Renal cortex interstitium (tissue), 11 donors: ENCODE data around the gene SSNA1. TPM values are rescaled to one million over a fixed set of nuclear protein-coding genes. Genes with fewer than 3 reads are reported as not detected.
"Not testable (repeated sequence)": the region's sequence is repeated elsewhere in the genome, so short reads cannot be mapped to it uniquely, and the experiment has no call there.

ENCODE experiments used
- DNase-seq, 11 donors: peaks; one replicate each; pipeline ENCODE4 v3.0.0-alpha.2; 2013; ENCODE audit warnings: low read depth in 9 of 11, low spot score in 4 of 11; ENCODE audit errors: extremely low read depth in 1 of 11
- polyA plus RNA-seq, 3 donors: library from polyadenylated mRNA; unstranded; fragments of 120-200 nt; gene quantifications; one replicate each; pipeline ENCODE4 v1.2.1, GENCODE V29; 2013; ENCODE audit not compliant: insufficient read length in 3 of 3

The SSNA1 gene
- polyA plus RNA-seq, 3 donors, result 36.9 to 62.9 (median 49.8) TPM

GRCh38 chr9:137233143-137233980 is 44.9 kb downstream of the SSNA1 start:
- no peak for DNase-seq

- no peak for DNase-seq
These were observed 45.7 kb downstream of the SSNA1 start for GRCh38 chr9:137234055-137234697.

- DNase-seq, result no peak
These were observed 46.4 kb downstream of the SSNA1 start for GRCh38 chr9:137234758-137235423.

- no peak for DNase-seq
These were observed 47.2 kb downstream of the SSNA1 start for GRCh38 chr9:137235424-137236237.

GRCh38 chr9:137236238-137236935 is 47.9 kb downstream of the SSNA1 start:
- DNase-seq, result peak in 8 of 11 donors; percentile 59 to 86 (median 76)

GRCh38 chr9:137236936-137237421 is 48.5 kb downstream of the SSNA1 start:
- no peak for DNase-seq

GRCh38 chr9:137237759-137238726 is 49.6 kb downstream of the SSNA1 start:
- no peak for DNase-seq

GRCh38 chr9:137239541-137240200 is 51.2 kb downstream of the SSNA1 start:
- not testable (repeated sequence) for DNase-seq

Other genes starting within 250 kb of the SSNA1 start
- 10 to 100 TPM; 33.7 to 58.7 (median 54.3) TPM for gene FBXW5, start 243.9 kb upstream of the SSNA1 start, polyA plus RNA-seq
- 1 to 10 TPM in 1 of 3 donors, under 1 TPM in 2; 0.44 to 1.4 (median 0.57) TPM for gene C8G, start 243.4 kb upstream of the SSNA1 start, polyA plus RNA-seq
- 10 to 100 TPM; 17.8 to 47.3 (median 24.5) TPM for gene LCN12, start 236.4 kb upstream of the SSNA1 start, polyA plus RNA-seq
- gene PTGDS, start 211.2 kb upstream of the SSNA1 start, polyA plus RNA-seq, result 100 to 1,000 TPM in 1 of 3 donors, 10 to 100 TPM in 2; 42.1 to 113 (median 66.3) TPM
- gene LCNL1, start 205.7 kb upstream of the SSNA1 start, polyA plus RNA-seq, result under 1 TPM; 0.14 to 0.40 (median 0.39) TPM
- gene PAXX, start 196.3 kb upstream of the SSNA1 start, polyA plus RNA-seq, result 10 to 100 TPM; 23.7 to 40.2 (median 39.3) TPM
- gene CLIC3, start 192.1 kb upstream of the SSNA1 start, polyA plus RNA-seq, result under 1 TPM; 0.37 to 0.75 (median 0.39) TPM
- gene ABCA2, start 160.4 kb upstream of the SSNA1 start, polyA plus RNA-seq, result 10 to 100 TPM; 43.4 to 66.6 (median 61.6) TPM
- gene FUT7, start 156.6 kb upstream of the SSNA1 start, polyA plus RNA-seq, result under 1 TPM; 0.07 to 0.15 (median 0.12) TPM
- gene NPDC1, start 142.5 kb upstream of the SSNA1 start, polyA plus RNA-seq, result 10 to 100 TPM; 12.9 to 38.4 (median 31.5) TPM
- gene ENTPD2, start 134.6 kb upstream of the SSNA1 start, polyA plus RNA-seq, result 1 to 10 TPM; 4.3 to 5.3 (median 4.7) TPM
- gene SAPCD2, start 118.1 kb upstream of the SSNA1 start, polyA plus RNA-seq, result 1 to 10 TPM; 6.6 to 9.2 (median 6.8) TPM
- 1 to 10 TPM; 4.9 to 9.2 (median 5.7) TPM for gene UAP1L1, start 111.2 kb upstream of the SSNA1 start, polyA plus RNA-seq
- 10 to 100 TPM; 46.1 to 62.1 (median 55.3) TPM for gene MAN1B1, start 101.7 kb upstream of the SSNA1 start, polyA plus RNA-seq
- gene DPP7, start 73.9 kb upstream of the SSNA1 start, polyA plus RNA-seq, result 10 to 100 TPM; 15.2 to 30.6 (median 24.7) TPM
- under 1 TPM in 1 of 3 donors, not detected in 2; 0.34 TPM for gene GRIN1, start 49.5 kb upstream of the SSNA1 start, polyA plus RNA-seq
- under 1 TPM in 1 of 3 donors, not detected in 2; 0.14 TPM for gene LRRC26, start 18.6 kb upstream of the SSNA1 start, polyA plus RNA-seq
- not detected for gene TMEM210, start 16.6 kb upstream of the SSNA1 start, polyA plus RNA-seq
- gene ANAPC2, start 116 bp upstream of the SSNA1 start, polyA plus RNA-seq, result 10 to 100 TPM; 35.5 to 56.7 (median 49.2) TPM
- 10 to 100 TPM; 14.8 to 17.3 (median 16.4) TPM for gene TPRN, start 12.1 kb downstream of the SSNA1 start, polyA plus RNA-seq
- 10 to 100 TPM; 40.2 to 46.4 (median 42.7) TPM for gene TMEM203, start 17.0 kb downstream of the SSNA1 start, polyA plus RNA-seq
- 10 to 100 TPM in 2 of 3 donors, 1 to 10 TPM in 1; 8.2 to 15.1 (median 14.2) TPM for gene NDOR1, start 17.0 kb downstream of the SSNA1 start, polyA plus RNA-seq
- 10 to 100 TPM in 2 of 3 donors, 1 to 10 TPM in 1; 6.0 to 13.3 (median 13.2) TPM for gene RNF208, start 33.6 kb downstream of the SSNA1 start, polyA plus RNA-seq
- gene CYSRT1, start 36.5 kb downstream of the SSNA1 start, polyA plus RNA-seq, result 10 to 100 TPM in 2 of 3 donors, 1 to 10 TPM in 1; 8.5 to 13.9 (median 12.8) TPM
- gene RNF224, start 38.8 kb downstream of the SSNA1 start, polyA plus RNA-seq, result 10 to 100 TPM in 2 of 3 donors, 1 to 10 TPM in 1; 7.9 to 15.2 (median 12.0) TPM
- 10 to 100 TPM in 2 of 3 donors, 1 to 10 TPM in 1; 5.0 to 13.8 (median 11.6) TPM for gene SLC34A3, start 42.2 kb downstream of the SSNA1 start, polyA plus RNA-seq
- 100 to 1,000 TPM; 331 to 492 (median 358) TPM for gene TUBB4B, start 52.6 kb downstream of the SSNA1 start, polyA plus RNA-seq
- gene STPG3, start 62.6 kb downstream of the SSNA1 start, polyA plus RNA-seq, result 1 to 10 TPM; 2.2 to 4.2 (median 2.6) TPM
- 10 to 100 TPM; 49.8 to 62.2 (median 55.2) TPM for gene NELFB, start 66.7 kb downstream of the SSNA1 start, polyA plus RNA-seq
- gene TOR4A, start 89.0 kb downstream of the SSNA1 start, polyA plus RNA-seq, result 1 to 10 TPM; 4.4 to 8.9 (median 6.3) TPM
- 1 to 10 TPM; 6.8 to 9.0 (median 7.7) TPM for gene NRARP, start 113.6 kb downstream of the SSNA1 start, polyA plus RNA-seq
- 10 to 100 TPM; 12.0 to 35.4 (median 16.6) TPM for gene EXD3, start 234.5 kb downstream of the SSNA1 start, polyA plus RNA-seq
- 10 to 100 TPM in 1 of 3 donors, 1 to 10 TPM in 2; 4.8 to 15.9 (median 6.0) TPM for gene NOXA1, start 234.7 kb downstream of the SSNA1 start, polyA plus RNA-seq